ENCODE measurements around the gene EREG. TPM values are rescaled to one million over a fixed set of nuclear protein-coding genes. Genes with fewer than 3 reads are reported as not detected.

The EREG gene
- total and polyA plus RNA-seq, 9 of the 15 experiments (the other 6 are each of a cell fraction or from before 2014, with no cell fraction given), result 0.97 to 7.3 (median 2.5) TPM

DNA sequence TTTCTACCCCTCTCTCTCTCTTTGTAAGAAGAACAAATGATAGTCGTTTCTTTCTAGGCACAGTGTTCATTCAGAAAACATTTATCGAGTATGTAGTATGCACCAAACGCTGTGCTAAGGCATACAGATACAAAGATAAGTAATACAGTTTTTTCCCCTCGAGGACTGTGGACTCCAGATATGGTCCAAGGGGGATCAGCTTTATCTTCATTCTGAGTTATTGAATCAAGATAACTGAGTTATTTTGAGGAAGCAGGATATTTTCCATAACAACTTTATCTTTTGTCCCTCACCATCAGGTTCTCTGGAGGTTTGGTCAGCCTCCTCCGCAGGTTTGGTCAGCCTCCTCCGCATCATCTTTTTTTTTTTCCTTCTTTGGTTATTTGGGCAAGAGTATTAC is 15.0 kb downstream of the EREG start (continued):
- TF ChIP-seq MTA3 (IDR thresholded peaks at IDR 0.05; ENCODE audit: borderline replicate concordance), result no peak
- TF ChIP-seq ZNF318 (IDR thresholded peaks at IDR 0.05; ENCODE audit: borderline replicate concordance in 1 of 2, low read depth in 1 of 2), result no peak
- TF ChIP-seq PCBP2 (IDR thresholded peaks at IDR 0.05; ENCODE audit: low read depth, low read length, poor library complexity, severe bottlenecking), result no peak
- no peak for TF ChIP-seq BMI1 (IDR thresholded peaks at IDR 0.05; ENCODE audit: low read length)
- TF ChIP-seq, protein P1, sequence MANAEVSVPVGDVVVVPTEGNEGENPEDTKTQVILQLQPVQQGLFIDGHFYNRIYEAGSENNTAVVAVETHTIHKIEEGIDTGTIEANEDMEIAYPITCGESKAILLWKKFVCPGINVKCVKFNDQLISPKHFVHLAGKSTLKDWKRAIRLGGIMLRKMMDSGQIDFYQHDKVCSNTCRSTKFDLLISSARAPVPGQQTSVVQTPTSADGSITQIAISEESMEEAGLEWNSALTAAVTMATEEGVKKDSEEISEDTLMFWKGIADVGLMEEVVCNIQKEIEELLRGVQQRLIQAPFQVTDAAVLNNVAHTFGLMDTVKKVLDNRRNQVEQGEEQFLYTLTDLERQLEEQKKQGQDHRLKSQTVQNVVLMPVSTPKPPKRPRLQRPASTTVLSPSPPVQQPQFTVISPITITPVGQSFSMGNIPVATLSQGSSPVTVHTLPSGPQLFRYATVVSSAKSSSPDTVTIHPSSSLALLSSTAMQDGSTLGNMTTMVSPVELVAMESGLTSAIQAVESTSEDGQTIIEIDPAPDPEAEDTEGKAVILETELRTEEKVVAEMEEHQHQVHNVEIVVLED (CRISPR knock-in tag; IDR thresholded peaks at IDR 0.05), result no peak
- TF ChIP-seq POLR2AphosphoS5 (IDR thresholded peaks at IDR 0.05; ENCODE audit: control insufficient read depth, insufficient read depth, low read depth, low read length), result peak; percentile 43; the same call in 1 of the 2 replicates
- TF ChIP-seq SMARCB1 (IDR thresholded peaks at IDR 0.05; ENCODE audit: insufficient read length, low read depth), result no peak
- TF ChIP-seq ZNF274 (IDR thresholded peaks at IDR 0.05; ENCODE audit: borderline replicate concordance, low read depth, low read length), result no peak
- no peak for TF ChIP-seq ZNF444 (CRISPR knock-in tag; IDR thresholded peaks at IDR 0.05)
- TF ChIP-seq GTF2A2 (tag; IDR thresholded peaks at IDR 0.05), result no peak
- TF ChIP-seq KLF16 (IDR thresholded peaks at IDR 0.05), result 0 out of 2 replicates have a peak, but pooled peaks have one; percentile 36
- no peak for TF ChIP-seq ZNF311 (CRISPR knock-in tag; IDR thresholded peaks at IDR 0.05)
- TF ChIP-seq, protein P2, sequence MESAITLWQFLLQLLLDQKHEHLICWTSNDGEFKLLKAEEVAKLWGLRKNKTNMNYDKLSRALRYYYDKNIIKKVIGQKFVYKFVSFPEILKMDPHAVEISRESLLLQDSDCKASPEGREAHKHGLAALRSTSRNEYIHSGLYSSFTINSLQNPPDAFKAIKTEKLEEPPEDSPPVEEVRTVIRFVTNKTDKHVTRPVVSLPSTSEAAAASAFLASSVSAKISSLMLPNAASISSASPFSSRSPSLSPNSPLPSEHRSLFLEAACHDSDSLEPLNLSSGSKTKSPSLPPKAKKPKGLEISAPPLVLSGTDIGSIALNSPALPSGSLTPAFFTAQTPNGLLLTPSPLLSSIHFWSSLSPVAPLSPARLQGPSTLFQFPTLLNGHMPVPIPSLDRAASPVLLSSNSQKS (CRISPR knock-in tag; IDR thresholded peaks at IDR 0.05), result no peak
- no peak for TF ChIP-seq CAMTA2 (CRISPR knock-in tag; conservative IDR thresholded peaks at IDR 0.05)
- no peak for TF ChIP-seq HNRNPUL1 (IDR thresholded peaks at IDR 0.05; ENCODE audit: low read length)
- TF ChIP-seq, protein P3, sequence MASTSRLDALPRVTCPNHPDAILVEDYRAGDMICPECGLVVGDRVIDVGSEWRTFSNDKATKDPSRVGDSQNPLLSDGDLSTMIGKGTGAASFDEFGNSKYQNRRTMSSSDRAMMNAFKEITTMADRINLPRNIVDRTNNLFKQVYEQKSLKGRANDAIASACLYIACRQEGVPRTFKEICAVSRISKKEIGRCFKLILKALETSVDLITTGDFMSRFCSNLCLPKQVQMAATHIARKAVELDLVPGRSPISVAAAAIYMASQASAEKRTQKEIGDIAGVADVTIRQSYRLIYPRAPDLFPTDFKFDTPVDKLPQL (IDR thresholded peaks at IDR 0.05; ENCODE audit: extremely low read depth, insufficient read length), result no peak
- TF ChIP-seq JUND (IDR thresholded peaks at IDR 0.05; ENCODE audit: borderline replicate concordance, low read depth, low read length), result peak; percentile 14; the same call in 1 of the 2 replicates
- TF ChIP-seq JUND (tag; IDR thresholded peaks at IDR 0.05; ENCODE audit: borderline replicate concordance, low read depth, low read length), result 0 out of 3 replicates have a peak, but pooled peaks have one; percentile 11

Measured in K562 (cell line).